Measurements from ENCODE around the gene CSF2RB.
A peak's percentile ranks its signal among the peaks of the same experiment; 100 is the strongest.
"Not testable (repeated sequence)": the region's sequence is repeated elsewhere in the genome, so short reads cannot be mapped to it uniquely, and the experiment has no call there.

The CSF2RB gene

DNA sequence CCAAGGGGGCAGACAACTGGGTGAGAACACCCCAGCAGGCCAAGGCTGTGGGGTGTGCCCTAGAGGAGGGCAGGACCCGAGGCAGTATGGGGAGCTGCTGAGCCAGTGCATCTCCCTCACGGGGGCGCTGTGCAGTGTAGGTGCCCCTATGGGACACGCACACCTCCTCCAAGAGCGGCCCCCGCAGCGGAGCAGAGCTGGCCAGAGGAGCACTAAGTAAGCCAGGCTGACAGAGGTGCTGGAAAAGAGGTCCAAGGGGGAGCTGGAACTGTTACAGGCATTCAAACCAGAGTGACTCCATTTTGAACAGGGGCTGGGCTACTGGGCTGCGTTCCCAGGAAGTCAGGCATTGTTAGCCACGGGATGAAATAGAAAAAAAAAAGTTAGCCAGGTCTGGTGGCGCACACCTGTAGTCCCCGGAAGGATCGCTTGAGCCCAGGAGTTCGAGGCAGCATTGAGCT is 64.0 kb downstream of the CSF2RB start:
- DNase-seq = peak; percentile 34

DNA sequence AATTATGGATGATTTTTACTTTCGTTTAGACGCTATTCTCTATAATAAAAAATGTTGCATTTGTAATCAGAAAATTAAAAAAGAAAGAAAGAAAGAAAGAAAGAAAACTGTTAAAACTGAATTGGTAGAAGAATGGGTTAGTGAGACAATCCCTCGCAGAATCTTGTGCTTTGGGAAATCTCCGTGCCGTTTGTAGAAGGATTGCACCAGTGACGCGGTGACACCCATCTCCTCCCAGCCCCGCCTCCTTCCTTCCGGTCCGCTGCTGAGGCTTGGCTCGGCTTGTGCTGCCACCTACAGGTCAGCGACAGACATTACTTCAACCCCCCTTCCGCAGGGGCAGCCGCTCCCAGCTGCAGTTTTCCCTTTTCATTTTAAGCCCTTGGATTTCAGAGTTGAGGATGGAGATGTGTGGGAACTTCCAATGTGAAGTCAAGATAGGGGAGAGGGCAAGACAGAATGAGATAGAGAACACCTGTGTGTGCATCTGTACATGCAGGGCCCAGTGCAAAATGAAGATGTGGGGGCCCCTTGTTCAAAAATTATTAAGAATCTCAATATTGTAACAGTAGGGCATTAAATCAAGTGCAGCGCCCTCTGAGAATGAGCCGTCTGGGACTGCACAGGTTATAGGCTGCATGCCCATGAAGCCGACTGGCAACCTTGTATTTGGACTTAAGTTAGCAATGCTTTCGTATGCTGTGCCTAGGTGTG is 64.7 kb downstream of the CSF2RB start:
- peak; percentile 82 for DNase-seq

DNA sequence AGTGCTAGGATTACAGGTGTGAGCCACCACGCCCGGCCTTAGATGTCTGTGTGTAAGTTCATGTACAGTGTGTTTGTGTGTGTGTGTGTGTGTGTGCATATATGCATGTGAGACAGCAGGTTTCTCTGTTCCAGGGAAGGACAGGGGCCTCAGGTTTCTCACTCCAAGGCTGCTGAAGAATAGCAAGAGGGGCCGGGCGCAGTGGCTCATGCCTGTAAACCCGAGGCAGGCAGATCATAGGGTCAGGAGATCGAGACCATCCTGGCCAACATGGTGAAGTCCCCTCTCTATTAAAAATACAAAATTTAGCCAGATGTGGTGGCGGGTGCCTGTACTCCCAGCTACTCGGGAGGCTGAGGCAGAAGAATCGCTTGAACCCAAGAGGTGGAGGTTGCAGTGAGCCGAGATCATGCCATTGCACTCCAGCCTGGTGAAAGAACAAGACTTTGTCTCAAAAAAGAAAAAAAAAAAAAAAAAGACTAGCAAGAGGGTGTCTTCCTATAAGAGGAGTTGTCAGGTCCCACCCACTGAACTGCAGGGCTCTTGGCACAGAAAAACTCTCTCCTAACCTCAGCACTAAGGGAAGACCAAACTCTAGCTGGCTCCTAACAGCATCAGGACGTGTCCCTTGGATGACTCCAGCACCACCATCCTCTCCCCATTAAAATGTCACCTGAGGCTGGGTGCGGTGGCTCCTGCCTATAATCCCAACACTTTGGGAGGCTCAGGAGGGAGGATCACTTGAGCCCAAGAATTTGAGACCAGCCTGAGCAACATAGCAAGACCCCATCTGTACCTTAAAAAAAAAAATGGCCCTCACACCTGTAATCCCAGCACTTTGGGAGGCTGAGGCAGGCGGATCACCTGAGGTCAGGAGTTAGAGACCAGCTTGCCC is 65.8 kb downstream of the CSF2RB start:
- DNase-seq = no peak

DNA sequence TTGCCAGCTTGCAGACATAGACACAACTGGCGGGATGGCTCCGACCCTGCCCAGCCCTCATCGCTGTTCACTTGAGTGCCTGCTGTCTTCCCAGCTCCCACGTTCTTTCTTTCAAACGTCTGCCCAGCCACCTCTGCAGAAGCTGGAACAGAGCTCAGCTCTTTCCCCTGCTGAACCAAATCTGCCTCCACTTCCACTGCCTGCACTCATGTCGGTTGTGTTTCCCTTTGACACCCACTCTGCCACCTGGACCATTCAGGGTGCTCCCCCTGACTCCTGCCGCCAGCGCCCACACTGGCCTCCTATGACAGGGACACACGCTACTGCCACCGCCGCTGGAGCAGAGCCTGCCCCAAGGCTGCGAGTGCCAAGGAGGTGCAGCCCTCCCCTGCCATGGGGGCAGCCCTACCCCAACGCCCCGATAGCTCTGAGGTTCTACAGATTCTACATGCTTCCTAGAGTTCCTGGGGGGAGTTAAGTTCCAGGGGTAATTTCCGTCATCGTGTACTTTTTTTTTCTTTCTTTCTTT is 67.9 kb downstream of the CSF2RB start:
- DNase-seq = no peak

DNA sequence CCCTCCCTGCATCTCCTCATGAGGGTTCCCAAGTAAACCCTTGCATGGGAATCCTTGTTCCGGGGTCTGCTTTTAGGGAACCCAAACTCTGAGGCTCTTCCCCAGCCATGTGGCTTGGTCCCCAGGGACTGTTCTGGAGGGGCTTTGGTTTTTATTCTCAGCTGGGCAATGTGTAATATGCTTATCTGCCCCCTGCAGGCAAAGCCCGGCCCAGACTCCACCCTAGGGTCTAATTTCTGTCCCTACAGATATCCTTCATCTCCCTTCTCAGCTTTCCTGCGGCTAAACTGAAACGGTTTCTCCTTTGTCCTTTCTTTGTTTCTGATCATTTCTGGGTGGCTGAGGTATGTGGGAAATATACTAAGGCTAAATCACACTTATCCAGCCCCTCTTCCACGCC is 68.7 kb downstream of the CSF2RB start:
- no peak for DNase-seq

DNA sequence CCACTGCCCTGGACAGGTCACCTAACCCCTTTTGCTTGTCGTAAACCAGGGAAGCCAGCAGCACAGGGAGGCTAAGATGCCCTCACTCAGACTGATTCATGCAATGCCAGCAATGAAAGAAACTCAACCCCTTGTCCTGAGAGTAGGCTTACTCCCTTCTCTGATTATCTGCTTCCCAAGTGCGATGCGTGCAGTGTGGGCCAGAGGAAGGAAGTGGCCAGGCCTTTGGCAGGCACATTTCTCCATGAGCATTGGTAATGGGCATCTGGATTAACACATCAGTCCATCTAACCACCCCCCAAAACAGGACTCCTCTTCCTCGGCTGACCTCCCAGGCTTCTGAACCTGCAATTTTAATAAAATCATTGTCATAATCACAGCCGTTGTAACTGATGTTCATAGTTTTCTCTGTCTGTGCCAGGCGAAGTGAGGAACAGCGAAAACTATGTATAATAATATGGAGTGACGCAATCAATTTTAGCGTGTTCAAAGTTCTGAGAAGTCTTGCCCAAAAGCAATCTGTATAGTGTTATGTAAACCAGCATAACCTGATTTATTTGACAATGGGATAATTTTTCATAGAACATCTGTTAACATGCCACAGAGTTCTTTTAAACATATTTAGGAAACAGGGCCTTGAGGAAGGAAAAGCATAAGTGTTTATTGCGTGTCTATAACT is 71.9 kb downstream of the CSF2RB start:
- DNase-seq = no peak

GRCh38 chr22:36986242-36986821 is 72.9 kb downstream of the CSF2RB start:
- DNase-seq = no peak

DNA sequence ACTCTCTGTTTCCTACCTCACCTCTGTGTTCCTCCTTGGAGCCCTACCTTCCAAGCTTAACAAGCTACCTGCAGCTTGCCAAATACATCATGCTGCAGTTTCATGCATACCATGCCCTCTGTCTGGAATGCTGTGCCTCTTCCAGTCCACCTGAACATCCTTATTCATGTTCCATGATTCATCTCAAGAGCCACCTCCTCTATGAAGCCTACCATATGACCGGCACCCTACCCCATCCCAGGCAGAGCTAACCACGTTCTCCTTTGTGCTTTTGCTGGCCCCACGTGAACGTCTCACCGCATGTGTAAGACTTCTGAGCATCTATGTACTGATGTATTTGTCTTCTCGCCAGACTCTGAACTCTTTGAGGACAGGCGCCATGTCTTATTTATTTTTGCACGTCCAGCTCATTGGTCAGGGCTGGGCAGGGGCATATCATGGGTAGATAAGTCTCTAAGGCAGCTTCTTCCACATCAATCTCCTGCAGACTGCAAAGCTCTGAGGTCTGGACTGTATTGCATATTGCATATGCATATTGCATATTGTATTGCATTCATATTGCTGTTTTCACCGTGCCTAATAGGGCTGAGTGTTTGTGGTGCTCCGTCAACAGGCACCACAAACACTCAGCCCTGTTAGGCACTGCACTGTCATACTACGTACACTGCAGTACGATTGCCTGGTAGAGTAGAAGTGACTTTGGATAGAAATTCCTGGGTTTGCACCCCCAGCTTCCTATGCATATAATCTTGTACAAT is 74.8 kb downstream of the CSF2RB start:
- no peak for DNase-seq

- DNase-seq = not testable (repeated sequence)
Measured at GRCh38 chr22:36989012-36989411, 75.6 kb downstream of the CSF2RB start.

Measured in EL (cell line).